Esophagus squamous epithelium (tissue), 5 donors: ENCODE results near the gene MICAL3. TPM values are rescaled to one million over a fixed set of nuclear protein-coding genes. Genes with fewer than 3 reads are reported as not detected.

Experiments used
- DNase-seq: peaks from one replicate; lab custom pipeline; 2025; lab: John Stamatoyannopoulos, UW
- H3K27ac ChIP-seq, 4 donors: fragments of 200-600 bp; sonication (generic); one replicate each; pipeline ENCODE4 v1.5.1; 2016 to 2019; ENCODE audit warnings: mild to moderate bottlenecking in 1 of 4
- H3K27me3 ChIP-seq, 4 donors: fragments of 200-600 bp; sonication (generic); 1 replicate in 3 of 4; 2 replicates in 1 of 4; pipeline versions ENCODE4 v1.5.1 to v1.6.0; 2017 to 2021; ENCODE audit warnings: antibody characterized with exemption in 1 of 4
- H3K36me3 ChIP-seq, 3 donors: fragments of 200-600 bp; sonication (generic); one replicate each; pipeline ENCODE4 v1.5.1; 2016 to 2019
- H3K4me1 ChIP-seq, 3 donors: fragments of 200-600 bp; sonication (generic); one replicate each; pipeline ENCODE4 v1.5.1; 2017 to 2019
- H3K4me3 ChIP-seq, 4 donors: fragments of 200-600 bp; sonication (generic); 1 replicate in 3 of 4; 2 replicates in 1 of 4; pipeline ENCODE4 v1.5.1; 2016 to 2019; ENCODE audit warnings: mild to moderate bottlenecking in 2 of 4, moderate library complexity in 1 of 4
- H3K9me3 ChIP-seq, 3 donors: fragments of 200-600 bp; sonication (generic); one replicate each; pipeline ENCODE4 v1.5.1; 2016 to 2019
- CTCF ChIP-seq, 6 experiments: fragments of 450-650 bp in 4 of 6; fragments of 200-600 bp in 2 of 6; sonication (generic) in 2 of 6; IDR thresholded peaks; one replicate each; pipeline ENCODE4 v1.5.1; 2016 to 2019; ENCODE audit warnings: antibody characterized with exemption in 6 of 6, mild to moderate bottlenecking in 4 of 6, moderate library complexity in 4 of 6
- POLR2A ChIP-seq, 4 donors: fragments of 450-650 bp; IDR thresholded peaks; one replicate each; pipeline ENCODE4 v1.6.1; 2017; ENCODE audit warnings: antibody characterized with exemption in 4 of 4, mild to moderate bottlenecking in 4 of 4, moderate library complexity in 3 of 4
- WGBS, 2 donors: methylation state at CpG; one replicate each; pipeline ENCODE4 v1.1.5; 2018; 5-methylcytosine and 5-hydroxymethylcytosine counted together
- intact Hi-C: fragments of 100-400 bp; cut with DNase I; formaldehyde crosslinking; loops from one replicate; pipeline ENCODE4 v1.15.0; 2022
- small RNA-seq, 4 donors: library from RNA; depleted of rRNA; stranded (forward); fragments of <200 nt; gene quantifications; one replicate each; pipeline ENCODE3, GENCODE V24; 2016
- total RNA-seq, 4 donors: library from RNA; depleted of rRNA; stranded (reverse); fragments of >200 nt; gene quantifications; one replicate each; pipeline ENCODE4 v1.1.0, GENCODE V29; 2016
- donor health status: DM: yes; HTN: yes; CAD: no.

Gene MICAL3
- total RNA-seq, 4 donors from 2014 or later = 11.2 to 30.9 (median 15.9) TPM

GRCh38 chr22:17738386-17739128, 285.8 kb downstream of the MICAL3 start:
- intact Hi-C loops = no loop called here
- Histone ChIP-seq H3K27ac (no peak overlapping the region), H3K27me3 (no peaks in the 10 kb centered on the region), H3K4me1 (peaks cover 0 to 9% (median 0%) of the 10 kb centered on the region in 3 donors), H3K9me3 (no peaks in the 10 kb centered on the region), H3K4me3 (no peak overlapping the region), H3K36me3 (peaks cover 0 to 60% (median 0%) of the 10 kb centered on the region in 3 donors)
- 84 to 96% methylated on average over 10 to 18 of the region's 21 CpGs for WGBS, 2 donors
- TF ChIP-seq POLR2A (IDR thresholded peaks at IDR 0.05) = no peak
- no peak for TF ChIP-seq CTCF (IDR thresholded peaks at IDR 0.05)
- no peak for DNase-seq

Small RNAs within 50 kb of the gene (small RNA-seq; reads per million reads assigned to genes)
- gene MIR3198-1 = 0 reads per million in 4 donors
- 0 reads per million in 4 donors for gene MIR648

Other genes with a start within 250 kb of the MICAL3 start
- 10 to 100 TPM; 17.2 to 32.3 (median 22.9) TPM for gene PEX26, start 53.4 kb upstream of the MICAL3 start, total RNA-seq
- gene TUBA8, start 86.2 kb upstream of the MICAL3 start, total RNA-seq = 1 to 10 TPM in 1 of 4 donors, under 1 TPM in 1, not detected in 2; 0.57 to 2.1 TPM
- 1 to 10 TPM; 4.2 to 9.4 (median 5.4) TPM for gene USP18, start 125.6 kb upstream of the MICAL3 start, total RNA-seq